ENCODE results near the gene NDUFS1. TPM values are rescaled to one million over a fixed set of nuclear protein-coding genes. Genes with fewer than 3 reads are reported as not detected.
A peak's percentile ranks its signal among the peaks of the same experiment; 100 is the strongest.

The NDUFS1 gene
- polyA plus RNA-seq, 1 of the 3 experiments (the other 2 are of a cell fraction) = 54.8 TPM

DNA sequence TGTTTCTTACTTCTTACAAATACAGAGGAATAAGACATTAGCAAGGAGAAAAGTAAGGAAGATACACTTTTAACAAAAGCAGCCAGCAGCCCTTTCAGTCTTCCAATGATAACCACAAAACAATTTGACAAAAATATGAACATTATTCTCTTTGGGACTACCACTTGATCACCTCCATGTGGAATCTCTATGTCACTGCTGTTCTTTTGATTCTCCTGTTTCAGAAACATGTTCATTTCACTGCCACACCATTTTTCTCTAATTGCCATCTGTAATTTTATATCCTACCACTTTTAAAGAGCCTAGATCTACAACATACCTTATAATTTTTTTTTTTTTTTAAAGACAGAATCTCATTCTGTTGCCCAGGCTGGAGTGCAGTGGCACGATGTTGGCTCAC, 84.1 kb downstream of the NDUFS1 start:
- H2AFZ ChIP-seq (ENCODE audit: low read depth) = no peak overlapping the region
- POLR2A ChIA-PET = no interaction called here
- WGBS (ENCODE audit: low lambda C conversion rate) = 100% methylated on average over 1 of the region's 1 CpG
- TF ChIP-seq SMC3 (IDR thresholded peaks at IDR 0.05; ENCODE audit: low read depth, low read length) (no peak), RFX5 (IDR thresholded peaks at IDR 0.05; ENCODE audit: low read length) (no peak), CTCF (IDR thresholded peaks at IDR 0.05) (0 out of 2 replicates have a peak, but pooled peaks have one; percentile 8)
- no peak for DNase-seq
- peaks cover 83% of the 10 kb centered on the region for H3K79me2 ChIP-seq (ENCODE audit: insufficient read depth)
- H3K27ac ChIP-seq (ENCODE audit: low read depth in 2 of 2, low read length in 1 of 2) = no peak overlapping the region
- no peaks in the 10 kb centered on the region for H3K27me3 ChIP-seq (ENCODE audit: insufficient read depth)
- CTCF ChIA-PET = no interaction called here
- no peaks in the 10 kb centered on the region for H3K9me3 ChIP-seq
- no peaks in the 10 kb centered on the region for H4K20me1 ChIP-seq (ENCODE audit: insufficient read depth)
- H3F3A ChIP-seq (replicated peaks; ENCODE audit: insufficient read depth) = no peaks in the 10 kb centered on the region
- no peaks in the 10 kb centered on the region for H3K4me1 ChIP-seq (ENCODE audit: control insufficient read depth in 1 of 2, insufficient read depth in 2 of 2, low read depth in 1 of 2, low read length in 1 of 2)
- H3K9me2 ChIP-seq = no peaks in the 10 kb centered on the region
- no peak overlapping the region for H3K9ac ChIP-seq
- H3K4me2 ChIP-seq = no peak overlapping the region
- H3K36me3 ChIP-seq (replicated peaks in 1 of 2; ENCODE audit: control insufficient read depth in 1 of 2, insufficient read depth in 2 of 2, low read length in 1 of 2) = peaks cover 0 to 4% of the 10 kb centered on the region in 2 experiments
- H3K4me3 ChIP-seq (ENCODE audit: low read depth in 2 of 2, low read length in 1 of 2) = no peak overlapping the region

DNA sequence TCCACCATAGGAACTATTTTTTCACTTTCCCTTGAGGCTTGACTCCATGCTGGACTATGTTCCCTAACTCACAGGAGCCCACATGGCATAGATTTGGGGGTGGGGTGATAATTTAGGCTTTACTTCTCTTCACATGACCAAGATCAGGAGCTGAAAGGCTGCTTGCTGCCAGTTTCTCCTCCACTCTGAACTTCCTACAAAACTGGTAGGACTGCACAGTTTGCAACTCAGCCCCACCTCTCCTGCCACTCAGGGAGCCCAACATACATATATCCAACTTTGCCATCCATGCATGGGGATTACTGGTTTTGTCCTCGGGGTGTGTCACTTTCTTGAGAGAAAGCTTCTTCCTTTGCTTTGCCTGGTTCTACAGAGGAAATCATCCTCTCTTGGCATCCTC, 87.4 kb downstream of the NDUFS1 start:
- ChIA-PET POLR2A (no interaction called here), CTCF (interaction anchor here (0.7 to 1.2 kb wide), 3 partner anchors 13 to 67 kb away, joined by 3 to 7 read pairs (median 3); partner anchors contain the start of gene INO80D)
- DNase-seq = no peak
- no peaks in the 10 kb centered on the region for H4K20me1 ChIP-seq (ENCODE audit: insufficient read depth)
- no peak overlapping the region for H3K4me3 ChIP-seq (ENCODE audit: low read depth in 2 of 2, low read length in 1 of 2)
- no peaks in the 10 kb centered on the region for H3K4me1 ChIP-seq (ENCODE audit: control insufficient read depth in 1 of 2, insufficient read depth in 2 of 2, low read depth in 1 of 2, low read length in 1 of 2)
- TF ChIP-seq CHD2 (IDR thresholded peaks at IDR 0.05; ENCODE audit: low read length, partially characterized antibody) (no peak), MAX (IDR thresholded peaks at IDR 0.05; ENCODE audit: low read depth) (no peak), TEAD4 (IDR thresholded peaks at IDR 0.05; ENCODE audit: borderline replicate concordance, insufficient read depth) (no peak), SIN3A (IDR thresholded peaks at IDR 0.05; ENCODE audit: borderline replicate concordance, low read depth, low read length) (no peak), IRF3 (IDR thresholded peaks at IDR 0.05; ENCODE audit: low read depth, low read length) (no peak), CTCF (IDR thresholded peaks at IDR 0.05) (no peak), REST (IDR thresholded peaks at IDR 0.05; ENCODE audit: low read depth, low read length) (no peak), POLR2AphosphoS5 (IDR thresholded peaks at IDR 0.05; ENCODE audit: low read depth, low read length) (no peak), TAF1 (IDR thresholded peaks at IDR 0.05; ENCODE audit: borderline replicate concordance, low read depth, low read length) (no peak), ELF1 (IDR thresholded peaks at IDR 0.05) (no peak), NFIC (IDR thresholded peaks at IDR 0.05; ENCODE audit: borderline replicate concordance) (no peak), FOXJ3 (CRISPR knock-in tag; IDR thresholded peaks at IDR 0.05) (no peak), TCF12 (IDR thresholded peaks at IDR 0.05) (no peak)
- TF ChIP-seq, protein P1, sequence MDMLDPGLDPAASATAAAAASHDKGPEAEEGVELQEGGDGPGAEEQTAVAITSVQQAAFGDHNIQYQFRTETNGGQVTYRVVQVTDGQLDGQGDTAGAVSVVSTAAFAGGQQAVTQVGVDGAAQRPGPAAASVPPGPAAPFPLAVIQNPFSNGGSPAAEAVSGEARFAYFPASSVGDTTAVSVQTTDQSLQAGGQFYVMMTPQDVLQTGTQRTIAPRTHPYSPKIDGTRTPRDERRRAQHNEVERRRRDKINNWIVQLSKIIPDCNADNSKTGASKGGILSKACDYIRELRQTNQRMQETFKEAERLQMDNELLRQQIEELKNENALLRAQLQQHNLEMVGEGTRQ (IDR thresholded peaks at IDR 0.05; ENCODE audit: borderline replicate concordance, low read depth, low read length) = no peak
- H3K36me3 ChIP-seq (replicated peaks in 1 of 2; ENCODE audit: control insufficient read depth in 1 of 2, insufficient read depth in 2 of 2, low read length in 1 of 2) = peaks cover 0 to 4% of the 10 kb centered on the region in 2 experiments
- H2AFZ ChIP-seq (ENCODE audit: low read depth) = no peak overlapping the region
- H3K9me3 ChIP-seq = no peaks in the 10 kb centered on the region
- no peaks in the 10 kb centered on the region for H3K27me3 ChIP-seq (ENCODE audit: insufficient read depth)
- H3K4me2 ChIP-seq = no peak overlapping the region
- H3K27ac ChIP-seq (ENCODE audit: low read depth in 2 of 2, low read length in 1 of 2) = no peak overlapping the region
- H3F3A ChIP-seq (replicated peaks; ENCODE audit: insufficient read depth) = no peaks in the 10 kb centered on the region
- WGBS (ENCODE audit: low lambda C conversion rate) = 91% methylated on average over 1 of the region's 1 CpG
- H3K9me2 ChIP-seq = no peaks in the 10 kb centered on the region
- H3K9ac ChIP-seq = no peak overlapping the region
- H3K79me2 ChIP-seq (ENCODE audit: insufficient read depth) = peaks cover 75% of the 10 kb centered on the region

Measured in SK-N-SH (cell line).